ENCODE data around the gene IL1B. TPM values are rescaled to one million over a fixed set of nuclear protein-coding genes. Genes with fewer than 3 reads are reported as not detected.

Gene IL1B
- total RNA-seq, 1 experiment from 2014 or later: not detected

GRCh38 chr2:112791693-112792230 is 44.8 kb downstream of the IL1B start:
- in situ Hi-C loops (cut with HindIII; ENCODE audit: low pct_unique_long_range_greater_than_20kb, low sequenced_read_pairs) (no loop called here), intact Hi-C loops (cut with micrococcal nuclease; ENCODE audit: unreplicated experiment) (no loop called here)
- no peaks in the 10 kb centered on the region for H3K4me1 ChIP-seq (ENCODE audit: control insufficient read depth, insufficient read depth, low read length)
- ChIA-PET CTCF (no interaction called here), POLR2A (no interaction called here)
- no peaks in the 10 kb centered on the region for H3K27me3 ChIP-seq (ENCODE audit: control insufficient read depth, insufficient read depth, low read length)
- no peak for DNase-seq (ENCODE audit: low read depth, low spot score)
- H3K9me3 ChIP-seq (ENCODE audit: control insufficient read depth, insufficient read depth, low read depth, low read length): no peaks in the 10 kb centered on the region
- H3K27ac ChIP-seq (ENCODE audit: low read length): no peak overlapping the region
- no peaks in the 10 kb centered on the region for H3K36me3 ChIP-seq (ENCODE audit: control insufficient read depth, insufficient read depth, low read length)
- BruUV-seq (replicated peaks): no TSS peak
- no peak overlapping the region for H3K4me3 ChIP-seq (ENCODE audit: low read depth in 2 of 2, low read length in 2 of 2)
- no peak for TF ChIP-seq POLR2AphosphoS5 (IDR thresholded peaks at IDR 0.05; ENCODE audit: low read depth, low read length)
- TF ChIP-seq SIN3A (IDR thresholded peaks at IDR 0.05; ENCODE audit: borderline replicate concordance, insufficient read depth, low read depth, low read length): no peak
- TF ChIP-seq TCF7L2 (IDR thresholded peaks at IDR 0.05; ENCODE audit: low read depth, low read length): no peak
- TF ChIP-seq, protein P1, sequence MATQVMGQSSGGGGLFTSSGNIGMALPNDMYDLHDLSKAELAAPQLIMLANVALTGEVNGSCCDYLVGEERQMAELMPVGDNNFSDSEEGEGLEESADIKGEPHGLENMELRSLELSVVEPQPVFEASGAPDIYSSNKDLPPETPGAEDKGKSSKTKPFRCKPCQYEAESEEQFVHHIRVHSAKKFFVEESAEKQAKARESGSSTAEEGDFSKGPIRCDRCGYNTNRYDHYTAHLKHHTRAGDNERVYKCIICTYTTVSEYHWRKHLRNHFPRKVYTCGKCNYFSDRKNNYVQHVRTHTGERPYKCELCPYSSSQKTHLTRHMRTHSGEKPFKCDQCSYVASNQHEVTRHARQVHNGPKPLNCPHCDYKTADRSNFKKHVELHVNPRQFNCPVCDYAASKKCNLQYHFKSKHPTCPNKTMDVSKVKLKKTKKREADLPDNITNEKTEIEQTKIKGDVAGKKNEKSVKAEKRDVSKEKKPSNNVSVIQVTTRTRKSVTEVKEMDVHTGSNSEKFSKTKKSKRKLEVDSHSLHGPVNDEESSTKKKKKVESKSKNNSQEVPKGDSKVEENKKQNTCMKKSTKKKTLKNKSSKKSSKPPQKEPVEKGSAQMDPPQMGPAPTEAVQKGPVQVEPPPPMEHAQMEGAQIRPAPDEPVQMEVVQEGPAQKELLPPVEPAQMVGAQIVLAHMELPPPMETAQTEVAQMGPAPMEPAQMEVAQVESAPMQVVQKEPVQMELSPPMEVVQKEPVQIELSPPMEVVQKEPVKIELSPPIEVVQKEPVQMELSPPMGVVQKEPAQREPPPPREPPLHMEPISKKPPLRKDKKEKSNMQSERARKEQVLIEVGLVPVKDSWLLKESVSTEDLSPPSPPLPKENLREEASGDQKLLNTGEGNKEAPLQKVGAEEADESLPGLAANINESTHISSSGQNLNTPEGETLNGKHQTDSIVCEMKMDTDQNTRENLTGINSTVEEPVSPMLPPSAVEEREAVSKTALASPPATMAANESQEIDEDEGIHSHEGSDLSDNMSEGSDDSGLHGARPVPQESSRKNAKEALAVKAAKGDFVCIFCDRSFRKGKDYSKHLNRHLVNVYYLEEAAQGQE (IDR thresholded peaks at IDR 0.05; ENCODE audit: insufficient read depth in 1 of 2, low read depth in 2 of 2, low read length in 1 of 2): no peak
- TF ChIP-seq, protein P2, sequence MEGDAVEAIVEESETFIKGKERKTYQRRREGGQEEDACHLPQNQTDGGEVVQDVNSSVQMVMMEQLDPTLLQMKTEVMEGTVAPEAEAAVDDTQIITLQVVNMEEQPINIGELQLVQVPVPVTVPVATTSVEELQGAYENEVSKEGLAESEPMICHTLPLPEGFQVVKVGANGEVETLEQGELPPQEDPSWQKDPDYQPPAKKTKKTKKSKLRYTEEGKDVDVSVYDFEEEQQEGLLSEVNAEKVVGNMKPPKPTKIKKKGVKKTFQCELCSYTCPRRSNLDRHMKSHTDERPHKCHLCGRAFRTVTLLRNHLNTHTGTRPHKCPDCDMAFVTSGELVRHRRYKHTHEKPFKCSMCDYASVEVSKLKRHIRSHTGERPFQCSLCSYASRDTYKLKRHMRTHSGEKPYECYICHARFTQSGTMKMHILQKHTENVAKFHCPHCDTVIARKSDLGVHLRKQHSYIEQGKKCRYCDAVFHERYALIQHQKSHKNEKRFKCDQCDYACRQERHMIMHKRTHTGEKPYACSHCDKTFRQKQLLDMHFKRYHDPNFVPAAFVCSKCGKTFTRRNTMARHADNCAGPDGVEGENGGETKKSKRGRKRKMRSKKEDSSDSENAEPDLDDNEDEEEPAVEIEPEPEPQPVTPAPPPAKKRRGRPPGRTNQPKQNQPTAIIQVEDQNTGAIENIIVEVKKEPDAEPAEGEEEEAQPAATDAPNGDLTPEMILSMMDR (IDR thresholded peaks at IDR 0.05): no peak
- no peak for ATAC-seq

DNA sequence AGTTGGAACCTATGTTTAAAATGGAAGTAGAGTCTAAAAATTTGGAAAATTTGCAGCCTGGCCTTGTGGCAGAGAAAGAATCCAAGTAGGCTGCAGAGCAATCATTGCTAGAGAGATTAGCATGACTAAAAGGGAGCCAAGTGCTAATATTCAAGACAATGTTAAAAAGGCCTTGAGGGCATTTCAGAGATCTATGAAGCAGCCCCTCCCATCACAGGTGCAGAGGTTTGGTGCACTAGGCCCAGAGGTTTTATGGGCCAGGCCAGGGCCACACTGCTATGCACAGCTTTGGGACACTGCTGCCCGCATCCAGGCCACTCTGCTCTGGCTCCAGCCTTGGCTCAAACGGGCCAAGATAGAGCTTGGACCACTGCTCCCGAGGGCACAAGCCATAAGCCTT is 45.6 kb downstream of the IL1B start:
- H3K4me1 ChIP-seq (ENCODE audit: control insufficient read depth, insufficient read depth, low read length): no peaks in the 10 kb centered on the region
- no peaks in the 10 kb centered on the region for H3K9me3 ChIP-seq (ENCODE audit: control insufficient read depth, insufficient read depth, low read depth, low read length)
- TF ChIP-seq, protein P1 (IDR thresholded peaks at IDR 0.05; ENCODE audit: insufficient read depth in 1 of 2, low read depth in 2 of 2, low read length in 1 of 2): no peak
- TF ChIP-seq TCF7L2 (IDR thresholded peaks at IDR 0.05; ENCODE audit: low read depth, low read length) (no peak), POLR2AphosphoS5 (IDR thresholded peaks at IDR 0.05; ENCODE audit: low read depth, low read length) (no peak), SIN3A (IDR thresholded peaks at IDR 0.05; ENCODE audit: borderline replicate concordance, insufficient read depth, low read depth, low read length) (no peak)
- TF ChIP-seq, protein P2 (IDR thresholded peaks at IDR 0.05): no peak
- ChIA-PET CTCF (interaction anchor here (0.6 kb wide), 1 partner anchor 125 kb away, joined by 5 read pairs; no protein-coding TSS in a partner anchor), POLR2A (no interaction called here)
- no peaks in the 10 kb centered on the region for H3K27me3 ChIP-seq (ENCODE audit: control insufficient read depth, insufficient read depth, low read length)
- H3K4me3 ChIP-seq (ENCODE audit: low read depth in 2 of 2, low read length in 2 of 2): no peak overlapping the region
- ATAC-seq: no peak
- BruUV-seq (replicated peaks): no TSS peak
- H3K36me3 ChIP-seq (ENCODE audit: control insufficient read depth, insufficient read depth, low read length): no peaks in the 10 kb centered on the region
- in situ Hi-C loops (cut with HindIII; ENCODE audit: low pct_unique_long_range_greater_than_20kb, low sequenced_read_pairs) (no loop called here), intact Hi-C loops (cut with micrococcal nuclease; ENCODE audit: unreplicated experiment) (no loop called here)
- DNase-seq (ENCODE audit: low read depth, low spot score): no peak
- no peak overlapping the region for H3K27ac ChIP-seq (ENCODE audit: low read length)
